PC-9 (cell line): Measurements from ENCODE around the gene OR51Q1.

Experiments
- EZH2 ChIP-seq: fragments of 200-600 bp; sonication (generic); IDR thresholded peaks from 2 replicates; pipeline ENCODE4 v1.8.0; 2017; ENCODE audit warnings: antibody characterized with exemption, low read depth
- TF ChIP-seq, protein P1 (sequence below): fragments of 200-600 bp; sonication (generic); conservative IDR thresholded peaks from 2 replicates; pipeline ENCODE4 v1.6.1; 2017; ENCODE audit warnings: mixed run types, antibody characterized with exemption, mild to moderate bottlenecking, moderate library complexity

DNA sequence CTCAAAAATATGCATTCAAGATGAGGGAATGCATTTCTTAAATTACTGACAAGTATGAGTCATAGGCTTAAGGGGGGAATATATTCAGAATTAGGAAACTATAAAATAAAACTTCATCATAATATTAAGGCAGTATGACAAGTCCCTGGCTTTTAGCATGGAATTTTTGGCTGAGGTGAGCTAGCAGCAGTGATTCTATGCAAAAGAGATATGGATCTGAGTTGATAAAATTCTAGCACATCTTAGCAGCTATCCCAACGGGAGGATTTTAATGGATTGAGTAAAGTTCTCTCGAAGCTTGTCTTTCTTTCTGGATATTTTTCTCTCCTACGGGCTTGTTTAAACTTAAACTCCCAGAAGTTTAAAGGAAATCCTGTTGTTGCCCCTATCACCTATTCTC lies 1.2 kb downstream of the OR51Q1 start:
- no peak for TF ChIP-seq EZH2
- TF ChIP-seq, protein P1, sequence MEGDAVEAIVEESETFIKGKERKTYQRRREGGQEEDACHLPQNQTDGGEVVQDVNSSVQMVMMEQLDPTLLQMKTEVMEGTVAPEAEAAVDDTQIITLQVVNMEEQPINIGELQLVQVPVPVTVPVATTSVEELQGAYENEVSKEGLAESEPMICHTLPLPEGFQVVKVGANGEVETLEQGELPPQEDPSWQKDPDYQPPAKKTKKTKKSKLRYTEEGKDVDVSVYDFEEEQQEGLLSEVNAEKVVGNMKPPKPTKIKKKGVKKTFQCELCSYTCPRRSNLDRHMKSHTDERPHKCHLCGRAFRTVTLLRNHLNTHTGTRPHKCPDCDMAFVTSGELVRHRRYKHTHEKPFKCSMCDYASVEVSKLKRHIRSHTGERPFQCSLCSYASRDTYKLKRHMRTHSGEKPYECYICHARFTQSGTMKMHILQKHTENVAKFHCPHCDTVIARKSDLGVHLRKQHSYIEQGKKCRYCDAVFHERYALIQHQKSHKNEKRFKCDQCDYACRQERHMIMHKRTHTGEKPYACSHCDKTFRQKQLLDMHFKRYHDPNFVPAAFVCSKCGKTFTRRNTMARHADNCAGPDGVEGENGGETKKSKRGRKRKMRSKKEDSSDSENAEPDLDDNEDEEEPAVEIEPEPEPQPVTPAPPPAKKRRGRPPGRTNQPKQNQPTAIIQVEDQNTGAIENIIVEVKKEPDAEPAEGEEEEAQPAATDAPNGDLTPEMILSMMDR, result no peak
